GM23248 (cell line): ENCODE data around the gene TAPBP.

ENCODE experiments used
- EZH2 ChIP-seq: fragments of 200-600 bp; sonication (generic); IDR thresholded peaks from 2 replicates; pipeline ENCODE4 v1.6.1; 2018; ENCODE audit warnings: antibody characterized with exemption, mild to moderate bottlenecking; ENCODE audit not compliant: insufficient read depth, poor library complexity, severe bottlenecking
- EZH2phosphoT487 ChIP-seq: fragments of 200-600 bp; sonication (generic); IDR thresholded peaks from 2 replicates; pipeline ENCODE4 v1.6.1; 2018; ENCODE audit warnings: antibody characterized with exemption, moderate library complexity, mild to moderate bottlenecking, low read depth; ENCODE audit not compliant: insufficient read depth

GRCh38 chr6:33276864-33277662 lies 36.8 kb downstream of the TAPBP start, which contains the start of gene B3GALT4:
- TF ChIP-seq EZH2 (no peak), EZH2phosphoT487 (no peak)
